GM11168 (cell line): ENCODE results near the gene PHLDA2.

Experiments
- in situ Hi-C: fragments of 300-500 bp; cut with MboI; formaldehyde crosslinking; loops from one replicate; pipeline ENCODE4 v1.12.0; 2022; ENCODE audit warnings: low sequenced_read_pairs; ENCODE audit not compliant: unreplicated experiment

PHLDA2 gene

DNA sequence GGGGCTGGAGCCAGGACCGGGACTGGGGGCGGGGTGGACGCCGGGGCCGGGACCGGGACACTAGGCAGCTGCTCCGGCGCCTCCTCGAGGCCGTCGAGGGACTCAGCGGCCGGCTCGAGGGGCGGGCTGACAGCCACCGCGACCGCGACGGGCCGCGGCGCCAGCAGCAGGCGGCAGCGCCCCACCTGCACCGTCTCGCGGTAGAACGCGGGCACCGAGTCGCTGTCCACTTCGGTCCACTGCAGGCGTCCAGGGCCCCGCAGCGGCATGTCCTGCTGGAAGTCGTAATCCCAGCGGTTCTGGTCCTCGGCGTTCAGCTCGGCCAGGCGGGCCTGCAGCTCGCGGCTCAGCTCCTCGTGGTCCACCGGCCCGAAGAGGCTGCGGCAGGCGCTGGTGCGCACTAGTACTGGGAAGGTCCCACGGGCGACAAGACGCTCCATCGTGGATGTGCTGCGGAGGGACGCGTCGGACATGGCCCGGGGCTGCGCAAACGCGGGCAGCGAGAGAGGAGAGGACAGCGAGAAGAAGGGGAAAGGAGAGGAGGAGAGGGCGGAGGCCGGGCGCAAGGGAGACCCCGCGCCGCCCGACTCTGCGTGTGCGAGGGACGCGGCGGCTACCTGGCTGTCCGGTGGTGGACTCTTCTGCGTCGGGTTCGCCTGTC is 44.1 kb downstream of the PHLDA2 start:
- in situ Hi-C loops, result loop anchor here (5.0 to 25.0 kb wide), 2 partner anchors 353 to 598 kb away; no protein-coding TSS in a partner anchor

DNA sequence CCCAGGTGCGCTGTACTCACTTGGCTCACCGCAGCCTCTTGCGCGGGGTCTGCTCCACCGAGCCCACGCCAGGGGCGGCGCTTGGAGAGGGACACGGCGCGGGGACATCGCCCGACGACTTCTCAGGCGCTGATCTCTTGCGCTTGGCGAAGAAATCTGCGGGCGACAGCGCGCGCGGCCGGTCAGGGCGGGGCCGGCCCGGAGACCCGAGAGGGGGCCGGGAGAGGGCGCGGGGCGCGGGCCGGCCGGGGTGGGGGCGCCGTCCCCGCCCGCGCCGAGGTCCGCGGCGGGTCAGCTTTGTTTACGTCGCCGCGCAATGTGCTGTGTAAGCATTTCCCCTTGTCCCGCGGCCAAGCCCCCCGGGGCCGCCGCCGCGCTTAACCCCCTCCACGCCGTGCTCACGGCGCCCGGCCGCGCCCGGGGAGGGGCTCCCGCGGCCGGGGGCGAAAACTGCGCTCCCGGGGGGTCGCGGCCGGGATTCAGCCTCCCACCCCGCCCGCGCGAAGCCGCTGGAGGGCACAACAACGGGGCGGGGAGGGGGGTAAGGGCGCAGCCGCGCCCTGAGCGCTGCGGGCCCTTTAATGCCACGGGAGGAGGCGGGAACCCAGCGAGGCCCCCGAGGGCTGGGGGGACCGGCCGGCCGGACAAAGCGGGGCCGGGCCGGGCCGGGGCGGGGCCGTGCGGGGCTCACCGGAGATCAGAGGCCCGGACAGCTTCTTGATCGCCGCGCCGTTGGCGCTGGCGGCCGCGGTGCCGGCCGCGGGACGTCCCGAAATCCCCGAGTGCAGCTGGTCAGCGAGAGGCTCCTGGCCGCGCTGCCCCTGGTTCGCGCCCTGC is 45.0 kb downstream of the PHLDA2 start:
- in situ Hi-C loops, result loop anchor here (25.0 kb wide), 1 partner anchor 597 kb away; no protein-coding TSS in a partner anchor

DNA sequence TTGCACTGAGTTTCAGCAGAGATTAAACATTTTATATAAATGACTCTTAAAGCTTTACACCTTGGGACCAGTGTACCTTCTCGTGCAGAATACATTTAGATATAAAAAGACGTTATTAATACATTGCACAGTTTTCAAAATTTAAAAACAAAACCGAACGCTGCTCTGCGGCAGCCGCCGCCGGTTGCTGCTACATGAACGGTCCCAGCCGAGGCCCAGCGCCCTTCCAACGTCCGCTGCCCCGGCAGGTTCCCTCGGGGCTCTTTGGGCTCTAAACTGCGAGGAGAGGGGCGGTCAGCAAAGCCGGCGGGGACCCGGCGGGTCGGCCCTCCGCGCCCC is 45.6 kb downstream of the PHLDA2 start:
- in situ Hi-C loops, result loop anchor here (25.0 kb wide), 1 partner anchor 596 kb away; no protein-coding TSS in a partner anchor

DNA sequence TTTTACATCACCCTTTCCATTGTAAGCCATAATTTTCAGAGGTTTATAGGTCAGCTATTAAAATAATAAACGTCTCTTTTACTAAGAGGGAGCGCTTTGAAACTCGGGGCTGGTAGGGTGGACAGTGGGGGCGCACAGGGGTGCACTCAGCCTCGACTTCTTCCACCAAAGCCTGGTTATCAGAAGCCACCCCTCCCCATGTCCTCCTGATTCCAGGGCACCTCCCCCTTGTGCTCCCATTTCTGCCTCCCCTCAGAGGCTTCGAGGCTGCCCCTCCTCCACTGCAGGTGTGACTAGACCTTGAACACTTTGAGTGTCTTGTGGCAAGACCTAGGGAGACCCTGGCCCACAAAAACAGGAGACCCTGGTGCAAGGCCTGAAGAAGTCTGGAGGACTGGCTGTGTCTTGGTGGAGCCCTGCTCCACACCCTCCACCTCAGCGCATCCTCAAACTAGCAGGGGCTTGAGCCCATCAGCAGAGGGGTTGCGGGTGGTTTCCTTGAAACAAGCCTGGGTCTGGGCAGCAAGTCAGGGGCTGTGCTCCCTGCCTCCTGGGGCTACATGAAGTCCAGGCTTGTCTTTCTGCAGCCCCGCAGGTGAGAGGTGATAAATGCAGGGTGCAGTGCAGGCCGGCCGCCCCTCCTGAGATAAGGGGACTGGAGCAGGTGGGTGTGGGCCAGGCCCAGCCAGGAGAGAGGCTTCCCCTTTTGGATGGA is 46.7 kb downstream of the PHLDA2 start:
- in situ Hi-C loops, result loop anchor here (25.0 kb wide), 1 partner anchor 595 kb away; no protein-coding TSS in a partner anchor

DNA sequence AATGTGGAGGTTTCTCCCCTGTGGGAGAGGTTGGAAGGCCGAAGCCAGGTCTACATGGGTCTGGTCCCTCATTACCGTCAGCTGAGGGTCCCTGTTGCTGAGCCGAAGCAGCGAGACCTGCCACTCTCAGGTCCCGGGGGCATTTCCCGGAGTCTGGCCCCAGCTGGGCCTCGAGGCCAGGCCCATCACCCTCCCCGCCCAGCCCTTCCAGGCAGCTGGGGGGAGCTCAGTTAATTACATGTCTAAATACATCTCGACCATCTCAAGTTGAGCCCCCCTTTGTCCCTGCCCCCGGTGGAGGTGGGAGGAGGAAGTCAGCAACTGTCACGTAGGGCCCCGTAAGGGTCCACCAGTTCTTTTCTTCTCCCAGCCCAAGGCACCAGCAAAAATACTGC is 47.2 kb downstream of the PHLDA2 start:
- in situ Hi-C loops, result loop anchor here (25.0 kb wide), 1 partner anchor 595 kb away; no protein-coding TSS in a partner anchor

DNA sequence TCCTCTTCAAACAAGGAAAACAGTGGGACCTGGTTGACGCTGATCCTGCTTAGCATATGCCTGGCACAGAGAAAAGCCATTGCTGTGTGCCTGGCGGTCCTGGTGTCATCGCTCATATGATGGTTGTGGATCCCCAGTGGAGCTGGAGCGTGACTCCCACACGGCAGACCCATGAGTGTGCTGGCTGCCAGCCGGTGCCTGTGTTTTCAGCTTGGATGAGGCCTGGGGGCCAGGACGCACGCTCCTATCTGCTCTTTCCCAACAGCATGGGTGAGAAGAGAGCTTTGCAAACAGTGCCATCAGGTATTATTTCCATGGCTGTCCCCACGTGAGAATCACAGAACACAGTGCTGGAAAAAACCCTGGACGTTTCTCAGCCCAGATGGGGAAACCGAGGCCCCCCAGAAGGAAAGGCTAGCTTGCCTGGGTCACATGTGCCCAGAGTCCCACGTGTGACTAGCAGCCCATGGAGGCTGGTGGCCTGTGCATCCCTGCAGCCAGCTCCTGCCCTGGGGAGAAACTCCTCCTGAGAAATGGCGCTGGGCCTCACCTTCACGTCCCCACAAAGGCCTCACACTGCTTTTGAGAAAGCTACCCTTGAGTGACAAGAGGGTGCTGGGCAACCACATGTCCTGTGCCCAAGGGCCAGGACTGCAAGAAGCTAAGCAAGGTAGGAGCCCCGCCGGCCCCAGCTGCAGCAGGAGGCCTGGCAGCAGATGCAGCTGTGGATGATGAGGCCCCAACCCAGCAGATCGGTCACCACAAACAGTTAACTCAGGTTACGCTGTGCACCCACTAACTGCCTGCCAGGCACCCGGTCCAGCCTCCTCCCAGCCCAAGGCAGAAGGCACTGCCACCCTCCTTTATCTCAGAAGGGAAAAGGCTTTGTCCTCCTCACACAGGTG is 47.9 kb downstream of the PHLDA2 start:
- in situ Hi-C loops, result loop anchor here (25.0 kb wide), 1 partner anchor 594 kb away; no protein-coding TSS in a partner anchor

DNA sequence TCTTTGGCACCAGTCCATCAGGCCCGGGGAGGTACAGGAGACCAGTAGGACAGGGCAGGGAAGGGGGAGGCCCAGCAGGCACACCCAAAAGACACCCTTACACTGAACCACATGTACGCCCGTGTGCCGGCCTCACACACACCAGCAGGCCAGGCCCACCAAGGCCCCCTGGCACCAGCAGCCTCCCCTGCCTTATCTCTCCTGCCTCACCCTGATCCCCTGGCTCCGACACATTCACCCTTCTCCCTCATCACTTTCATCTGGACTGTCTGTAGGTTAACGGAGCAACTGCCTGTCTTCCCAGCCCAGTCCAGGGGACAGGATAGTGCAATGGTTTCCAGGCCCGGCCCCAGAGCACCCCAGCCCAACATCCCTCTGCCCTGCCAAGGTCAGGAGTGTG is 48.6 kb downstream of the PHLDA2 start:
- in situ Hi-C loops, result loop anchor here (25.0 kb wide), 1 partner anchor 593 kb away; no protein-coding TSS in a partner anchor

DNA sequence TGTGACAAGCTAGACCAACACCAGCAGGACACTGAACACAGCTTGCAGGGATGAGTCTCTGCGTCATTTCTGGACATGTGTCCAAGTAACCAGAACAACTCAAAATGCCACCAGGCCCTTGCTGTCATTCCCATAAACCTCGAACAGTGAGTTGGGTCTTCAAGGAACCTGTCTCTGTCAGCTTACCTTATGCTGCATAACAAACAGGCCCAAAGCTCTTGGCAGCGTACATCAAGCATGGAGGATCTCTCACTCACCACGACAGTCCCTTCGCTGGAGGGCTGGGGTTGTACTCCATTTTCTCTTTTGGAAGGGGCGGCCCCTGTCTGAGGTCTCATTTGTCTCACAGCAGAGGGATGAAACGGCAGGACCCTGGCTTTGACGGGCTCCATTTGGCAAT is 50.4 kb downstream of the PHLDA2 start:
- in situ Hi-C loops, result loop anchor here (5.0 to 25.0 kb wide), 2 partner anchors 441 to 591 kb away; no protein-coding TSS in a partner anchor
